Gastrocnemius medialis (tissue), 4 donors: ENCODE results near the gene EEF1A2. TPM values are rescaled to one million over a fixed set of nuclear protein-coding genes. Genes with fewer than 3 reads are reported as not detected.

Experiments used
- ATAC-seq, 2 donors: fragments of 150-250 bp; one replicate each; pipeline ENCODE4 v1.9.1; 2016
- DNase-seq, 2 donors: peaks; one replicate each; pipeline ENCODE4 v3.0.0-alpha.2; 2019
- H3K27ac ChIP-seq, 4 donors: fragments of 200-600 bp; sonication (generic); 1 replicate in 1 of 4; 2 replicates in 3 of 4; pipeline ENCODE4 v1.5.1; 2016 to 2018; ENCODE audit warnings: mild to moderate bottlenecking in 2 of 4, moderate library complexity in 1 of 4
- H3K27me3 ChIP-seq, 3 donors: fragments of 200-600 bp; sonication (generic) in 2 of 3; 1 replicate in 1 of 3; 2 replicates in 2 of 3; pipeline versions ENCODE4 v1.5.1 to v1.6.0; 2016 to 2019; ENCODE audit warnings: mild to moderate bottlenecking in 1 of 3, moderate library complexity in 1 of 3
- H3K36me3 ChIP-seq, 2 donors: fragments of 200-600 bp; sonication (generic) in 1 of 2; one replicate each; pipeline ENCODE4 v1.5.1; 2017 to 2018
- H3K4me1 ChIP-seq, 2 donors: fragments of 200-600 bp; sonication (generic) in 1 of 2; one replicate each; pipeline ENCODE4 v1.5.1; 2016 to 2017; ENCODE audit warnings: mild to moderate bottlenecking in 2 of 2
- H3K4me3 ChIP-seq, 4 donors: fragments of 200-600 bp; sonication (generic) in 3 of 4; 1 replicate in 1 of 4; 2 replicates in 3 of 4; pipeline ENCODE4 v1.5.1; 2016 to 2019; ENCODE audit warnings: mild to moderate bottlenecking in 2 of 4
- H3K9me3 ChIP-seq, 3 donors: fragments of 200-600 bp; sonication (generic) in 2 of 3; 1 replicate in 1 of 3; 2 replicates in 2 of 3; pipeline ENCODE4 v1.5.1; 2016 to 2019
- CTCF ChIP-seq, 5 experiments: fragments of 450-650 bp in 3 of 5; fragments of 200-600 bp in 2 of 5; sonication (generic) in 2 of 5; IDR thresholded peaks in 4 of 5; conservative IDR thresholded peaks in 1 of 5; 1 replicate in 4 of 5; 2 replicates in 1 of 5; pipeline ENCODE4 v1.5.1; 2016 to 2019; ENCODE audit warnings: antibody characterized with exemption in 5 of 5, mild to moderate bottlenecking in 3 of 5, moderate library complexity in 3 of 5
- POLR2A ChIP-seq, 2 donors: fragments of 450-650 bp; IDR thresholded peaks; one replicate each; pipeline ENCODE4 v1.6.1; 2017; ENCODE audit warnings: antibody characterized with exemption in 2 of 2, mild to moderate bottlenecking in 2 of 2, moderate library complexity in 2 of 2
- in situ Hi-C, 4 donors: fragments of 200-750 bp; cut with MboI; loops; one replicate each; pipeline versions ENCODE4 v1.15.0 to v1.8.0; 2017; ENCODE audit warnings: low sequenced_read_pairs in 4 of 4
- intact Hi-C: fragments of 100-400 bp; cut with DNase I; formaldehyde crosslinking; loops from one replicate; pipeline ENCODE4 v1.15.1; 2023; ENCODE audit warnings: low total_unique reads
- total RNA-seq, 4 donors: library from RNA; depleted of rRNA; stranded (reverse); fragments of >200 nt; gene quantifications; one replicate each; pipeline versions ENCODE4 v1.1.0 to v1.2.3, GENCODE V29; 2016

Gene EEF1A2
- total RNA-seq, 4 donors from 2014 or later, result 1,736 to 2,603 (median 2,395) TPM

GRCh38 chr20:63465380-63466249 lies 33.3 kb downstream of the EEF1A2 start:
- H3K4me3 ChIP-seq, result no peak overlapping the region
- no peaks in the 10 kb centered on the region for H3K9me3 ChIP-seq
- ATAC-seq (no peak), DNase-seq (no peak)
- no peaks in the 10 kb centered on the region for H3K4me1 ChIP-seq
- TF ChIP-seq POLR2A (IDR thresholded peaks at IDR 0.05) (no peak), CTCF (IDR thresholded peaks at IDR 0.05 in 4 of 5, conservative IDR thresholded peaks at IDR 0.05 in 1 of 5) (no peak)
- peaks cover 41 to 44% (median 43%) of the 10 kb centered on the region in 3 donors for H3K27me3 ChIP-seq
- in situ Hi-C loops, result no loop called here
- no peak overlapping the region for H3K27ac ChIP-seq
- intact Hi-C loops, result no loop called here
- H3K36me3 ChIP-seq, result no peaks in the 10 kb centered on the region

GRCh38 chr20:63464289-63464635 lies 34.6 kb downstream of the EEF1A2 start:
- Histone ChIP-seq H3K9me3 (no peaks in the 10 kb centered on the region), H3K27ac (no peak overlapping the region), H3K27me3 (peaks cover 33 to 47% (median 46%) of the 10 kb centered on the region in 3 donors), H3K36me3 (no peaks in the 10 kb centered on the region), H3K4me1 (no peaks in the 10 kb centered on the region), H3K4me3 (no peak overlapping the region)
- ATAC-seq (no peak), DNase-seq (no peak)
- intact Hi-C loops, result no loop called here
- in situ Hi-C loops, result no loop called here
- TF ChIP-seq POLR2A (IDR thresholded peaks at IDR 0.05), result no peak
- TF ChIP-seq CTCF (IDR thresholded peaks at IDR 0.05 in 4 of 5, conservative IDR thresholded peaks at IDR 0.05 in 1 of 5), result no peak

- no peak overlapping the region for H3K4me3 ChIP-seq
- H3K36me3 ChIP-seq, result no peaks in the 10 kb centered on the region
- H3K27me3 ChIP-seq, result peaks cover 39 to 46% (median 46%) of the 10 kb centered on the region in 3 donors
- H3K4me1 ChIP-seq, result no peaks in the 10 kb centered on the region
- DNase-seq, result no peak
- TF ChIP-seq POLR2A (IDR thresholded peaks at IDR 0.05) (no peak), CTCF (IDR thresholded peaks at IDR 0.05 in 4 of 5, conservative IDR thresholded peaks at IDR 0.05 in 1 of 5) (no peak)
- in situ Hi-C loops (no loop called here), intact Hi-C loops (no loop called here)
- H3K9me3 ChIP-seq, result no peaks in the 10 kb centered on the region
- H3K27ac ChIP-seq, result no peak overlapping the region
- no peak for ATAC-seq
Observed at GRCh38 chr20:63463400-63464288, 35.2 kb downstream of the EEF1A2 start.

GRCh38 chr20:63462244-63462643 lies 36.6 kb downstream of the EEF1A2 start:
- no peaks in the 10 kb centered on the region for H3K9me3 ChIP-seq
- H3K27me3 ChIP-seq, result peaks cover 42 to 55% (median 50%) of the 10 kb centered on the region in 3 donors
- no peak for ATAC-seq
- no peak overlapping the region for H3K4me3 ChIP-seq
- no peaks in the 10 kb centered on the region for H3K36me3 ChIP-seq
- no peak for DNase-seq
- H3K4me1 ChIP-seq, result no peaks in the 10 kb centered on the region
- intact Hi-C loops, result no loop called here
- in situ Hi-C loops, result no loop called here
- H3K27ac ChIP-seq, result no peak overlapping the region
- TF ChIP-seq POLR2A (IDR thresholded peaks at IDR 0.05), result no peak
- TF ChIP-seq CTCF (IDR thresholded peaks at IDR 0.05 in 4 of 5, conservative IDR thresholded peaks at IDR 0.05 in 1 of 5), result no peak
